Sigmoid colon (tissue), 7 donors: ENCODE data around the gene OR5C1. TPM values are rescaled to one million over a fixed set of nuclear protein-coding genes. Genes with fewer than 3 reads are reported as not detected.

Source experiments
- DNase-seq: peaks from one replicate; pipeline ENCODE4 v3.0.0-alpha.2; 2019
- H3K27ac ChIP-seq, 4 donors: fragments of 200-600 bp; sonication (generic); one replicate each; pipeline ENCODE4 v1.5.1; 2016 to 2019; ENCODE audit warnings: mild to moderate bottlenecking in 1 of 4
- H3K27me3 ChIP-seq, 3 donors: fragments of 200-600 bp; sonication (generic); one replicate each; pipeline ENCODE4 v1.5.1; 2019; ENCODE audit warnings: mild to moderate bottlenecking in 1 of 3
- H3K36me3 ChIP-seq, 4 donors: fragments of 200-600 bp; sonication (generic); one replicate each; pipeline ENCODE4 v1.5.1; 2016 to 2019
- H3K4me1 ChIP-seq, 4 donors: fragments of 200-600 bp; sonication (generic); one replicate each; pipeline ENCODE4 v1.5.1; 2017 to 2019
- H3K4me3 ChIP-seq, 4 donors: fragments of 200-600 bp; sonication (generic); one replicate each; pipeline ENCODE4 v1.5.1; 2017 to 2019; ENCODE audit warnings: mild to moderate bottlenecking in 2 of 4, moderate library complexity in 1 of 4
- H3K9me3 ChIP-seq, 4 donors: fragments of 200-600 bp in 3 of 4; sonication (generic) in 3 of 4; one replicate each; pipeline versions ENCODE4 v1.5.1 to v1.6.1; 2013 to 2019
- CTCF ChIP-seq, 4 experiments: fragments of 450-650 bp in 3 of 4; fragments of 200-600 bp in 1 of 4; IDR thresholded peaks; one replicate each; pipeline ENCODE4 v1.5.1; 2016 to 2019; ENCODE audit warnings: antibody characterized with exemption in 4 of 4, mild to moderate bottlenecking in 3 of 4, moderate library complexity in 2 of 4
- EP300 ChIP-seq, 4 donors: sonication (generic); formaldehyde crosslinking; IDR thresholded peaks; one replicate each; pipeline ENCODE4 v1.6.1; 2017; ENCODE audit warnings: antibody characterized with exemption in 4 of 4
- POLR2A ChIP-seq, 2 donors: fragments of 450-650 bp; IDR thresholded peaks; one replicate each; pipeline ENCODE4 v1.6.1; 2016; ENCODE audit warnings: antibody characterized with exemption in 2 of 2, mild to moderate bottlenecking in 2 of 2, moderate library complexity in 2 of 2
- POLR2AphosphoS5 ChIP-seq, 4 donors: sonication (generic); formaldehyde crosslinking; IDR thresholded peaks; one replicate each; pipeline ENCODE4 v1.6.1; 2017; ENCODE audit warnings: antibody characterized with exemption in 4 of 4
- WGBS, 2 donors: extraction: QIAGEN DNeasy Blood & Tissue Kit; methylation state at CpG; one replicate each; pipeline ENCODE4 v1.1.7; 2013; 5-methylcytosine and 5-hydroxymethylcytosine counted together
- intact Hi-C: fragments of 100-400 bp; cut with DNase I; formaldehyde crosslinking; loops from one replicate; pipeline ENCODE4 v1.15.1; 2023
- polyA plus RNA-seq, 3 donors: library from polyadenylated mRNA; stranded (reverse); fragments of 200-250 nt; gene quantifications; one replicate each; pipeline ENCODE4 v1.2.3, GENCODE V29; 2013
- total RNA-seq, 4 donors: library from RNA; depleted of rRNA; stranded (reverse); fragments of >200 nt; gene quantifications; one replicate each; pipeline ENCODE4 v1.1.0, GENCODE V29; 2016
- donor health status: healthy with polysubstance abuse.
- donor health status: Bipolar disorder and iron deficiency.
- donor health status: healthy.

The OR5C1 gene
- total RNA-seq (not detected), polyA plus RNA-seq (not detected)

- WGBS, 2 donors, result 94 to 95% methylated on average over 12 of the region's 12 CpGs
- H3K4me1 ChIP-seq, result no peaks in the 10 kb centered on the region
Measured at GRCh38 chr9:122788831-122789230, at the start of gene OR5C1. OR5C1 (plus strand) TSS chr9:122788933; CDS start chr9:122788933, 0 bp downstream.

DNA sequence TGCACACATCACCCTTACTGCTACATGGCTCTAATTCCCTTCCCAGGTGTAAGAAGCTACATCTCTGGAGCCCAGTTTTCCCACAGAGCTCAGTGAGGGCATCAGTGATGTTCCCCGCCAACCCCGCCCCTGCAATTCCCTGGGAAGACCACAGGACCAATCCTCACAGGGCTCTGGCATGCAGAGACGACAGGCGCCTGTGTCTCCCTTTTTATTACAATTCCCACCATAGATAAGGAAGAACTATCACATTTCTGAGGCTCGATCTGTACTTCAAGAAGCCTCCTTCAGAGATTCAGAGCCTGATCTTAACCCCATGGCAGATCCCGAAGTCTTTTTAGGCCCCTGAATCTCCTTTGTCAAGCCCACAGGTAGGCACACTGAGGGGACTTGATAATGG, 46.7 kb upstream of the OR5C1 start, which contains the start of gene OR1L6:
TSS of gene OR1L6 (plus strand) at position 301 of the 400 bp plus-strand sequence. CDS start 7,545 bp downstream, outside the sequence.
- peaks cover 0 to 7% (median 0%) of the 10 kb centered on the region in 4 donors for H3K9me3 ChIP-seq
- no peak for TF ChIP-seq EP300 (IDR thresholded peaks at IDR 0.05)
- TF ChIP-seq POLR2AphosphoS5 (IDR thresholded peaks at IDR 0.05), result no peak
- no peak for TF ChIP-seq CTCF (IDR thresholded peaks at IDR 0.05)
- TF ChIP-seq POLR2A (IDR thresholded peaks at IDR 0.05), result no peak
- no peaks in the 10 kb centered on the region for H3K36me3 ChIP-seq
- no peak for DNase-seq
- intact Hi-C loops, result no loop called here
- 67 to 77% methylated on average over 6 of the region's 6 CpGs for WGBS, 2 donors
- no peaks in the 10 kb centered on the region for H3K4me1 ChIP-seq
- no peaks in the 10 kb centered on the region for H3K27me3 ChIP-seq
- H3K4me3 ChIP-seq, result no peak within 1 kb of the TSS
- H3K27ac ChIP-seq, result no peak within 1 kb of the TSS

More at GRCh38 chr9:122788831-122789230, at the start of gene OR5C1:
- Histone ChIP-seq H3K9me3 (no peaks in the 10 kb centered on the region), H3K27me3 (no peaks in the 10 kb centered on the region), H3K36me3 (no peaks in the 10 kb centered on the region), H3K4me3 (no peak within 1 kb of the TSS), H3K27ac (no peak within 1 kb of the TSS)
- intact Hi-C loops, result no loop called here
- TF ChIP-seq POLR2A (IDR thresholded peaks at IDR 0.05), result no peak
- TF ChIP-seq POLR2AphosphoS5 (IDR thresholded peaks at IDR 0.05), result no peak
- no peak for TF ChIP-seq CTCF (IDR thresholded peaks at IDR 0.05)
- TF ChIP-seq EP300 (IDR thresholded peaks at IDR 0.05), result no peak
- DNase-seq, result no peak

DNA sequence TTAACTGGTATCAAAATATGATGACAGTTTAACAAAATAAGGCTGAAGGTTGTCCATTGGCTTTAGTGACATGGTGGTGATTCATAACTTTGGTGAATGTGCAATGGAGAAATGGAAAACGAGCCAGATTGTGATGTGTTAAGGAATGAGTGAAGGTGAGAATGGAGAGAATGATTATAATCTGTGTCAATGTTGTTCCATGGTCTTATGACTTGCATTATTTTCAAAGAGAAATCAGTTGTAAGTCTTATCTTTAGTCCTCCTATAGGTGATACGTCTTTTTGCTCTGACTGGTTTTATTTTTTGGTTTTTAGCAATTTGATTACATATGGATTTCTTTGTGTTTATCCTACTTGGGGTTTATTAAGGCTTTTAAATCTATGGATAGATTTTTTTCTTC, 33.9 kb upstream of the OR5C1 start:
- Histone ChIP-seq H3K27me3 (no peaks in the 10 kb centered on the region), H3K4me1 (no peaks in the 10 kb centered on the region), H3K27ac (no peak overlapping the region), H3K4me3 (no peak overlapping the region), H3K36me3 (no peaks in the 10 kb centered on the region), H3K9me3 (peaks cover 0 to 11% (median 1%) of the 10 kb centered on the region in 4 donors)
- WGBS, 2 donors, result 38 to 40% methylated on average over 2 of the region's 2 CpGs
- intact Hi-C loops, result no loop called here
- no peak for DNase-seq
- TF ChIP-seq CTCF (IDR thresholded peaks at IDR 0.05) (no peak), EP300 (IDR thresholded peaks at IDR 0.05) (no peak), POLR2AphosphoS5 (IDR thresholded peaks at IDR 0.05) (no peak), POLR2A (IDR thresholded peaks at IDR 0.05) (no peak)

GRCh38 chr9:122767817-122768216, 20.9 kb upstream of the OR5C1 start:
- Histone ChIP-seq H3K36me3 (no peaks in the 10 kb centered on the region), H3K9me3 (peaks cover 3 to 12% (median 10%) of the 10 kb centered on the region in 4 donors), H3K27me3 (no peaks in the 10 kb centered on the region), H3K4me3 (no peak overlapping the region), H3K4me1 (no peaks in the 10 kb centered on the region), H3K27ac (no peak overlapping the region)
- intact Hi-C loops, result no loop called here
- DNase-seq, result no peak
- WGBS, 2 donors, result 74 to 81% methylated on average over 4 of the region's 4 CpGs
- TF ChIP-seq EP300 (IDR thresholded peaks at IDR 0.05) (no peak), POLR2A (IDR thresholded peaks at IDR 0.05) (no peak), POLR2AphosphoS5 (IDR thresholded peaks at IDR 0.05) (no peak), CTCF (IDR thresholded peaks at IDR 0.05) (no peak)

GRCh38 chr9:122777052-122777451, 11.7 kb upstream of the OR5C1 start:
- Histone ChIP-seq H3K27me3 (no peaks in the 10 kb centered on the region), H3K4me3 (no peak overlapping the region), H3K9me3 (peaks cover 0 to 5% (median 0%) of the 10 kb centered on the region in 4 donors), H3K36me3 (no peaks in the 10 kb centered on the region), H3K27ac (no peak overlapping the region), H3K4me1 (no peaks in the 10 kb centered on the region)
- WGBS, 2 donors, result 88% methylated on average over 8 of the region's 8 CpGs
- intact Hi-C loops, result no loop called here
- no peak for DNase-seq
- no peak for TF ChIP-seq EP300 (IDR thresholded peaks at IDR 0.05)
- no peak for TF ChIP-seq CTCF (IDR thresholded peaks at IDR 0.05)
- no peak for TF ChIP-seq POLR2A (IDR thresholded peaks at IDR 0.05)
- no peak for TF ChIP-seq POLR2AphosphoS5 (IDR thresholded peaks at IDR 0.05)
